NCI-H1694 treated with DMSO at 0.1 percent for 48 hours (cell line): ENCODE measurements around the gene EFCAB7.
A peak's percentile ranks its signal among the peaks of the same experiment; 100 is the strongest.
"Not testable (repeated sequence)": the region's sequence is repeated elsewhere in the genome, so short reads cannot be mapped to it uniquely, and the experiment has no call there.

ENCODE experiments used
- DNase-seq: peaks from one replicate; lab custom pipeline; 2025; lab: John Stamatoyannopoulos, UW

Gene EFCAB7

DNA sequence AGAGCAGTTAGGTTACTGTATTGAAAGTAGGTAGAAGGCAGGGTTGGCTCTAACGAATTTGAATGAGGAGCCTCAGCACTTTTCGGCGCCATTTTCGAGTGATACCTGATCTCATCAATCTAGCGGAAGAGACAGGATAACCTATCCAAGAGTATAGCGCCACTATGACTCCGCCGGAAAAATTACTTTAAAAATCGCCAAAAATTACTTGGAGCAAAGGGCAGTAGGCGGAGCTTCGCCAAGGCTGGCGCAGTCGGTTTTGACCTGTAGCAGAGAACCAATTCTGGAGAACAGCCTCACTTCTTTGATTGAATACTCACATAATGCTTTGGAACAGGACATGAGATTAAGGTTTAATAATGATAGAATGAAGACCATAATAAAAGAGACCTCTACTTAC, 25.6 kb downstream of the EFCAB7 start:
- DNase-seq: no peak

DNA sequence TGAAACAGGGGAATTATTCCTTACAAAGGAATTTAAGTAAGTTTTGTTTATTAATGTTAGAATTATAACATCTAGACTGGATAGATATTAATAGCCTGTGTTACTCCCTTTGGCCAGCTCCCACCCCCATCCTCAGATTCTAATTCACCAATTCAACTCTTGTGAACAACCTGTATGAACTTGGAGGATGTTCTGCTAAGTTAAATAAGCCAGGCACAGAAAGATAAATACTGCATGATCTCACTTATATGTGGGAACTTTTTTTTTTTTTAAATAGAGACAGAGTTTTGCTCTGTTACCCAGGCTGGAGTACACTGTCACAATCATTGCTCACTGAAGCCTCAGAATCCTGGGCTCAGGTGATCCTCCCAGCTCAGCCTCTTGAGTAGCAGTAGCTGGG, 32.2 kb downstream of the EFCAB7 start:
- DNase-seq: no peak

DNA sequence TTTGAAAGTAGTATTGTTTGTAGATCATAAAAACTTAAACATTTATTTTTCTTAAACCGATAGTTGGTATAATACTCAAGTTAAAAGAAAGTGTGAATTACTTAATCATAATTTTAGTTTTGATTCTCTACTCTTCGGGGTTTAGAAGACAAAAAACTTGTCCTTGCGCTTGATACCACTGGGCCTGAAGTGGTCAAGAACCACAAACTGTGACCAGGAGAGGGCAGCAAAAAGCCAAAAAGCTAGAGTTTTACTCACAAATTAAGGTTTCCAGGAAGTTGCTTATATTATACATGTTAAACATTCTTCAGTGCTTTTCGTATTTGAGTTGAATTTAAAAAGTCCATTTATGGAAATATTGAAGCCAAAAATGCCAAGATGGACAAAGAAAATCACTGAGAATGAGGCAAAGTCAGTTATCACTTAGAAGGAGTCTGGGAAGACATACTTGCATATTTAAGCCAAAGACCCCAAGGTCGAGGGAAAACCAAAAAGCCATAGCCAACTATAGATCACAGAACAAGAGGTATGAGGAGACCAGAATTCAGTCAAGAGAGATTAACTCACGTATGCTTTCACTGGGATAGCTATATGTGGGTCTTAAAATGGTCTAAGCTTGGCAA, 34.2 kb downstream of the EFCAB7 start:
- peak; percentile 14 for DNase-seq

DNA sequence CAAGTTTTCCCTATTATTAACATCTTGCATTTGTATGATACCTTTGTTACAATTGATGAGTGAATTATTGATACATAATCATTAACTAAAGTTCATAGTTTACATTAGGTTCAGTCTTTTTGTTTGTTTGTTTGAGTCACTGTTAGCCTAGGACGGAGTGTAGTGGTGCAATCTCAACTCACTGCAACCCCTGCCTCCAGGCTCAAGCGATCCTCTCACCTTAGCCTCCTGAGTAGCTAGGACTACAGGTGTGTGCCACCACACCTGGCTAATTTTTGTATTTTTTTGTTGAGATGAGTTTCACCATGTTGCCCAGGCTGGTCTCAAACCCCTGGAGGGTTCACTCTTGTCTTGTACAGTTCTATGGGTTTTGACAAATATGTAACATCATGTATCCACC, 36.0 kb downstream of the EFCAB7 start:
- no peak for DNase-seq

DNA sequence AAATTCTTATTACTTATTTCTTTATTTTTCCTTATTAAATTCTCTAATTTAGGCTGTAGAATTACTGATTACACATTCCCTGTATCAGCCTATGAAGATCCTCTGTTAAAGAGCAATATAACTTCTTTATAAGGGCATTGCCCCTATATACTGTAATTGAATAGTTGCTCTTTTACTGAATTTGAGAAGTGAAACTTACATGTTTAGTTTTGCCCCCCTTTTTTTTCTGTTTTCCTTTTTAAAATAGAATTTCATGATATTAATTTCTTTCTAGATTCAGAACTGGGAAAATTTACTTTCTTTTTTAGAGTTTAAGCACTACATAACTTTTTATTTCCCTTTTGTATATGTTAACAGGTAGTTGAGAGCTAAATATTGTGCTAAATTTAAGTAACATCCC, 40.4 kb downstream of the EFCAB7 start:
- DNase-seq: no peak

DNA sequence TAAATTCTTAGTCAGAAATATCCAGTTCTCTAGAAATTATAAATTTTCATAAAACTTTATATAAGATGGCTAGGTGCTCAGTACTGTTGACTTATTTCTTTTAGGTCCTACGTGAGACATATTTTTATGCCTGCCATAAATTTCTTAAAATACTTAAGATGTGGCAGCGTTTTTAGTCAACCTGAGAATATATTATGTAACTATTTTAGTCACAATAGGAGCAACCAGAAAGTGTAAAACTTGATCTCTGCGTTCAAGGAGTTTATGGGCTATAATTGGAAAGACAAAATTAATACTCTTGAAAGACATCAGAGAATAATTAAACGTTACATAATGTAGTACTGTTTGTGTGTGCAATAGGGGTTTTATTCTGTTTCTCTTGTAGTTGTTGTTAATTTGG, 45.7 kb downstream of the EFCAB7 start:
- DNase-seq: no peak

DNA sequence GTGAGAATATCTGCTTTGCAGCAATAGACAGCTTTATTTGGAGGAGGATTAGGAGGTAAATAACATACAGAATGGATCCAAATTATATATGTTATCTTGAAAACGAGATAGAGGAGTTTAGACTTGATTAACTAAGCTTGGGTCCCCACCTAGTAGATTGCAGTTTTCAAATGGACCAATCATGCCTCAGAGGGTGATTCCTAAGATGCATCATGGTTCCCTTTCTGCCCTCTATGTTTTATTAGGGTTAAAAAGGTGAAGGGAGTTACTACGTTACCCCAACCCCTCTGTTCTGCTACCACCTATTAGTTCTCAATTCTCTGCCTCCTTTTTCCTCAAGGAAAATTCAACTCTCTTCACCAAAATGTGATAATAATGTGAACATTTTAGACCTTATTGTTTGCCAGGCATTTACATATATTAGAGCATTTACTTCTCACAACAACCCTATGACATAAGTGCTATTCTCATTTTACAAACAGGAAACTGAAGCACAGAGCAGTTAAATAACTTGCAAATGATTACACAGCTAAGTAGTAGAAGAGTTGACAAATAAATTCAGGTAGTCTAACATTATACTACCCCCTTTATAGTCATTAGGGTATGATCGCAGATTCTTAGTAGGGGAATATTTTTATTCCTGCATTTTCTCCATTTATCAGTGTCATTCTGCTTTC, 46.5 kb downstream of the EFCAB7 start:
- no peak for DNase-seq

DNA sequence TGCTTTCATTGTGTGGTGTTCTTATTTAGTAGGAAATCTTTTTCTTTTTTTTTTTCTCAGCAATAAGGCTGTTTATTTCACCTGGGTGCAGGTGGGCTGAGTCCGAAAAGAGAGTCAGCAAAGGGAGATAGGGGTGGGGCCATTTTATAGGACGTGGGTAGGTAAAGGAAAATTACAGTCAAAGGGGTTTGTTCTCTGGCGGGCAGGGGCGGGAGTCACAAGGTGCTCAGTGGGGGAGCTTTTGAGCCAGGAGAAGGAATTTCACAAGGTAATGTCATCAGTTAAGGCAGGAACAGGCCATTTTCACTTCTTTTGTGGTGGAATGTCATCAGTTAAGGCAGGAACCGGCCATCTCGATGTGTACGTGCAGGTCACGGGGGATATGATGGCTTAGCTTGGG, 49.4 kb downstream of the EFCAB7 start:
- DNase-seq: not testable (repeated sequence)

DNA sequence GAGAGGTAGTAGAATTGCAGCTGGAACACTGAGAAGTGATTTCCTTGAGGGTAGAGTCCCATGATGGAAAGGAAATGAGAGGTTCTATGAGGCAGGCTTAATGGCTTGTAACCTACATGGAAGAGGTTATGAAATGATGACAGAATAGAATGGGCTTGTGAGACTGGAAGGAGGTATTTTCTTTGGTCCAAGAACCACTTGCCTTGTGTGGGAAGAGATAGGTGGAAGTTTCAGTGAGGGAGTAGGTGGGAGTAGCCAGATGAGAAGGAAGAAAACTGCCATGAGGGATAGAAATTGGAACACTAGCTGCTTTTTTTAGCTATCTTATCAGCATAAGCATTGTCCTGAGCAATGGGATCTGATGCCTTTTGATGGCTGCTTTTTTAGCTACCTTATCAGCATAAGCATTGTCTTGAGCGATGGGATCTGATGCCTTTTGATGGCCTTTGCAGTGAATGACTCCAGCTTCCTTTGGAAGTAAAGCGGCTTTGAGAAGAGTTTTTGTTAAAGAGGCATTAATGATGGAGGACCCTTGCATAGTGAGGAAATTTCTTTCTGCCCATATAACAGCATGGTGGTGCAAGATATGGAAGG, 51.0 kb downstream of the EFCAB7 start:
- not testable (repeated sequence) for DNase-seq

DNA sequence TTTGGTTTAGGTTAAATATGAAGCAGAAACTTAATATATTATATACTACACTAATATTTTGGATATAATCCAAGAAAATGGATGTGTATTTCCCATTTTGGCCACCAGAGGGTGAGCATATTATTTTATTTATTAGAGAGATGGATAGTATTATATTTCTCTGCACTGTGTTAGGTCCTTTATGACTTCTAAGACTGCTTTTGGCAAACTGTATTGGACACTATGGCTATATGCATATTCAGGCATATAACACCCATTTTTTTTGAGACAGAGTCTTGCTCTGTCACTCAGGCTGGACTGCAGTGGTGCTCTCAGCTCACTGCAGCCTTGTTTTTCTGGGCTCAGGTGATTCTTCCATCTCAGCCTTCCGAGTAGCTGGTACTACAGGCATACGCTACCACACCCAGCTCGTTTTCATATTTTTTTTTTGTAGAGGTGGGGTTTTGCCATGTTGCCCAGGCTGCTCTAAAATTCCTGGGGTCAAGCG, 52.1 kb downstream of the EFCAB7 start:
- DNase-seq: peak; percentile 64

DNA sequence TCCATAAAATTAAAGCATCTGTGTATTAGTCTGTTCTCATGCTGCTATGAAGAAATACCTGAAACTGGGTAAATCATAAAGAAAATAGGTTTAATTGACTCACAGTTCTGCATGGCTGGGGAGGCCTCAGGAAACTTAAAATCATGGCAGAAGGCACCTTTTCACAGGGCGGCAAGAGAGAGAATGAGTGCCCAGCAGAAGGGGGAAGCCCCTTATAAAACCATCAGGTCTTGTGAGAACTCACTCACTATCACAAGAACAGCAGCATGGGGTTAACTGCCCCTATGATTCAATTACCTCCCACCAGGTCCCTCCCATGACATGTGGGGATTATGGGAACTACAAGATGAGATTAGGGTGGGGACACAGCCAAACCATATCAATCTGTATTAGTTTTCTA, 63.0 kb downstream of the EFCAB7 start:
- DNase-seq: not testable (repeated sequence)

DNA sequence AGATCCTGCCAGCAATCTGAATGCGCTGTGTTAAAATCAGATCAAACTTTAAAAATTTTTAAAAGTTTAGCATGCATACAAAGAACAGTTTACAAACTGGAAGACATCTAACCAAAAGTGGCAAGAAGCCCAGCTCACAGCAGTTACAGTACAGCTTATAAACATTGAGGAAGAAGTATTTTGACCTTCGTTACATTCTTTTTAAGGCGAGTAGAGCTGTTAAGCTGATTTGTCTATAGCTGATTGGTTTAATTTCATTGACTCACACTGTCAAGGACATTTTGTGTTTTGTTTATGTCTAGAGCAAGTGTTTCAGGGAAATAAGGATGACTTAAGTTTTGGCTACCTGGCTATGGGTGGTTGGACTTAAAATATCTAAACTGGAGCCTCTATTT, 66.8 kb downstream of the EFCAB7 start:
- no peak for DNase-seq

DNA sequence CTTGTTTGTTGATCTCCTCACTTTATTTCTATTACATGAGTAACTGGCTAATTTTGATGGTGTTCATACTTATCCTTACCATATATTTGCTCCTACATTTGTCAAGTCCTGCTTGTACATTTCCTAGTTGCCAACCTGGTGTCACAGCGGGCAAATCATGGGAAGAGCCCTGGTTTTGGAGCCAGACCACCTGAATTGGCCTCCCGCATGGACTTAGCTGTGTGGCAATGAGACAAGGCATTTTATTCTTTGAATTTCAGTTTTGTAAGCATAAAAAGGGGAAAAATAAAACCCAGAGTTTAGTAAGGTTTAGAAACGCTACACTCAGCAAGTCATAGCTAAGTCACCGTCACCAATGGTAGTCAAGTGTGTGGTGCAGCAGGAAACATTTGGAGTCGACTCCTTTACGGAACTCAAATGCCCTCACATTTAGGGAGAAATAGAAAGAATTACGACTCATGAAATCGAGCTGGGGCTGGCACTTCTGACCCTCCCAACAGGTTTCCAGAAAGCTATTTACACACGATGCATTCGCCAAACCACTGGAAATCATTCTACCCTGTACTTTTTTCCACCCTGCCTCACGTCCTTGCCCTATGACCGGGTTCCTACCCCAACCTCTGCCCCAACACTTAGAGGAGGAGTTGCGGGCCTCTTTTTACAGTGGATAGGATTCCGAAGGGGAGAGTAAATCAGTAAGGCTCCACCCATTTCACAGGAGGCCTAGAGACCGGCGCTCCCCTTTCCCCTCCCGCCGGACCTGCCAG, 69.4 kb downstream of the EFCAB7 start:
- peak; percentile 35 for DNase-seq

DNA sequence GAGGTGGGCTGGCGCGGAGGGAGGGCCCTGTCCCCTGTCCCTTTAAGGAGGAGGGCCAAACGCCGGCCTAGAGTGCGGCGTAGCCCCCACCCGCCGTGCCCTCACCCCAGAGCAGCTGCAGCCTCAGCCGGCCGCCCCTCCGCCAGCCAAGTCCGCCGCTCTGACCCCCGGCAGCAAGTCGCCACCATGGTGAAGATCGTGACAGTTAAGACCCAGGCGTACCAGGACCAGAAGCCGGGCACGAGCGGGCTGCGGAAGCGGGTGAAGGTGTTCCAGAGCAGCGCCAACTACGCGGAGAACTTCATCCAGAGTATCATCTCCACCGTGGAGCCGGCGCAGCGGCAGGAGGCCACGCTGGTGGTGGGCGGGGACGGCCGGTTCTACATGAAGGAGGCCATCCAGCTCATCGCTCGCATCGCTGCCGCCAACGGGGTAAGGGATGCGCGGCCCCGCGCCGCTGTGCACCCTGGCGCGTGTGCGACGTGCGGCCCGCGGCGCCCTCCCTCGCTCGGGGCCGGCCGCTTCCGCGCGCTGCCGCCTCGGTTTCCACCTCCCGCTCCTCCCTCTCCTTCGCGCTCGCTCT, 70.1 kb downstream of the EFCAB7 start, which contains the start of gene PGM1:
PGM1 (plus strand) TSS at position 109 of the 583 bp plus-strand sequence; CDS start at position 187, 78 bp downstream.
- DNase-seq: peak; percentile 45

DNA sequence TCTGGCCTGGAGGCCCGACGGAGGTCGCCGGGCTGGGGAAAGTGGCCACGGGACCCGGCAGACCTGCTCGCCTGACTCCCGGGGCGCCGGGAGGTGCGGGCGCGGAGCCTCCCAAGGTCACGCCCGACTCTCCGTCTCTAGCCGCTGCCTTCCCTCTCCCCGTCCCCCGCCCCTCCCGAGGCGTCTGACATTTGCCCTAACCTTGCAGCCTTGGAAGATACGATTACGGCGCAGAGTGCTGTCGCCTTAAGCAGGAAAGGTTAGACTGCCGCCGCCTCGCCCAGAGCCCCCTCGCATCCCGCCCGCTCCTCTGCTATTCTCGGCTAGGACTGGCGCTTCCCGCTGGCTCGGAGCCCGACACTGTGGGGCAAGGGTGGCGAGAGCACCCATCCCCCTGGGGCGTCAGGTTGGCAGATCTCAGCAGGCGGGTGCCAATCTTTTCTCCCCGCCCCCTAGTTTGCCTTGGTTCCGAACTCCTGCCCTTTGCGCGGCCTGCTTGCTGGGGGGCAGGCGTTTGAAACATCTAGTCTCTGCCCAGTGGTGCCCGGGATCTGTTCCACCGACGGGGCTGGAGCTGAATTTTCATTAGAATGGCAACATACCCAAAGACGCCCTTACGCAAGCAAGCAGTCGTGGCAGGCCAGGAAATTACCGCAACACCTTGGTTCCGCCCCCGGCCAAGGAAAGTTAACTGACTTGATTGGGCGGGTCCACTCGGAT, 70.7 kb downstream of the EFCAB7 start:
- peak; percentile 45 for DNase-seq

DNA sequence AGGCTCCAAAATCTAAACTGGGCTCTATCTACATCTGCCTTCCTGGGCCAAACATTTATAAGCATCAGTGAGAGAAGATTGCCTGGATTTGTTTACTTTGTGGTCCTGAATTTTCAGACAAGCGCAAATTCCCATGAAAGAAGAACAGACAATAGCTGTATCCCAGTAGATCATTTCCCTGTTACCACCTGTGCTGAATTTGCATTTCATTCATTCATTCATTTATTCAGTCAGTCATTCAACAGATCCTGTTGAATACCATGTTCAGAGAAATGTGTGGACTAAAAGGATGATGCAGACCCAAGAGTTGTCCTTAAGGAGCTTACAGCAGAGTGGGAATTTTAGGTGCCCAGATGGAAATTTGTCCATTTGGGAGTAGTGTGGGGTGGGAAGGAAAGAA, 72.1 kb downstream of the EFCAB7 start:
- no peak for DNase-seq

DNA sequence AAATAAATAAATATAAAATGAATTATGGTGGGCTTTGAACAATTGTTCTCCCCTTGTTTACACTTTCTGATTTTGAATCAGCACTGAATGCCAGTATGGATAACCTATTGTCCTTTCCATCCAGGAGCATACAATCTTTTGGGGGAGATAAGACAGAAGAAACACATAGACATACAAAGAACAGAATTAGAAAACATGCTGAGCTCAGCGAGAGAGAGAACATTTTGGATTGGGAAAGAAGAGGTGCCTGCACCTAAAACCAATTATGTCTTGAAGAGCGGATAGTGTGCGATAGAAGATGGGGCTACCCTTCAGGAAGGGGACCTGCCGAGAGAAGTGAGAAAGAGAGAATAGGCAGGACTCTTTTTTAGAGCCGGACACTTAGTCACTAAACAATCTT, 76.5 kb downstream of the EFCAB7 start:
- no peak for DNase-seq

DNA sequence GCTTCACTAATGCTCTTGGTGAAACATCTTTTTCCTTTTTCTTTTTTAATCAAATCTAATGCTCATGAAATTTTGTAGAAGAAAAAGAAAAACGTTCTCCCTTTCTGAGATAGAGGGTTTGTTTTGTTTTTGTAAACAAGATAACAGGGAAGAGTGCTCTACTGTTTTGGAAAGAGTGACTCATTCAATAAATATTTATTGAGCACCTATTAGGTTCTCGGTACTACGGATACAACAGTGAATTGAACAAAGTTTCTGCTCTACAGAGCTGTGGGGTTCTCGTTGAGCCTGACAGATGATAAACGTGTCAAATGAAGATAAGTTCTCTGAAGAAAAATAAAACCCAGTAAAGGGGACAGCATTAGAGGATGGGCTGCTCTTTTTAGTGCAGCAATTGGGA, 76.9 kb downstream of the EFCAB7 start:
- no peak for DNase-seq

DNA sequence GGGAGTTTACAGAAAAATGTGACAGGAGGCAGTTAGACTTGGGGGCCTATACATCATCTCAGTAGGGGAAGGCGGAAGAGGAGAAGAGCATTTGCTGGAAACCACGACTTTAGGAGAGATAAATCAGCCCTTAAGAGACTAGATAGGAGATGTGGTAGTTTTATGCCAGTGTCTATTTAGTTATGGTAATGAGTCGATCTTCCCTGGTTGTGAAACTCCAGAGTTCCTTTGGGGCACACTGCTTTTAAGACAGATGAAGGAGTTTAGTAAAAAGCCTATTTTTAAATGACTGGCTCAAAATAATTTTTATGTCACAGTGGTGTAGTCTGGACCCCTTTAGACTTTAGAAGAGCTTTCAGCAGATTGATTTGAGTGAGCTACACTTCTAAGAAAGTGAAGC, 77.7 kb downstream of the EFCAB7 start:
- no peak for DNase-seq

DNA sequence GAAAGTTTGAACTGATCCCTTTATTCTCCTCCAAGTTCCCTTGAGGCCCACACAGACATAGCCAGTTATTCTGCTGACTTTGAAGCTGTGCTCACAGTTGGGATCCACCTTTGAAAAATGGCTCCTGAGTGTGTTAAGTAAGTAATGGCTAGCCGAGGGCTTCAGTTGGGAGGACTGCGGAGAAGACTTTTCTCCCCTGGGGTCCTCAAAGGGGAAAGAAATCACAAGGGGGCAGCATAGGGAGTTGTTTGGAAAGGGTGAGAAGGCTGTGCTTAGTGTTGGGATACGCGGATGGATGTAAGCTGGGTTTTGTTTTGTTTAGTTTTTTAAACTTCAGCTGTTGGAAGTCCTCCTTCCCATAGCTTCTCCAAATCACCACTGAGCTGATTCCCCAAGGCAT, 78.1 kb downstream of the EFCAB7 start:
- DNase-seq: no peak

DNA sequence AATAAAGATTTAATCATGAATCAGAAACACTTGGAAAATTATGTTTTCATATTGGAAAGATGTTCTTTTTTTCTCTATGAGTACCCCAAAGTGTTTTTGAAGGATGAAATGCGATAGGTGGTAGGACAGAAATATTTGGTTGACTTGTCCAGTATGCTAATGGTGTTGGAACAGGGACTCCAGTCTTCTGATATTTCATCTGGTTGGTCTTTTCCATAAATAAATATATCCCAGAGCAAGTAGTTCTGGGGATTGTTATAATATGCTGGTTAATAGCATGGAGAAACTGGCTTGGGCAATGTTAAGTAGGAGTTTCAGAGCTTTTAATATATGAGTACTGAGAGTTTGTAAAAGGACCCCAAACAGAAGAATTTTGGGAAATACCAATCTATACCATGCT, 78.6 kb downstream of the EFCAB7 start:
- DNase-seq: no peak

DNA sequence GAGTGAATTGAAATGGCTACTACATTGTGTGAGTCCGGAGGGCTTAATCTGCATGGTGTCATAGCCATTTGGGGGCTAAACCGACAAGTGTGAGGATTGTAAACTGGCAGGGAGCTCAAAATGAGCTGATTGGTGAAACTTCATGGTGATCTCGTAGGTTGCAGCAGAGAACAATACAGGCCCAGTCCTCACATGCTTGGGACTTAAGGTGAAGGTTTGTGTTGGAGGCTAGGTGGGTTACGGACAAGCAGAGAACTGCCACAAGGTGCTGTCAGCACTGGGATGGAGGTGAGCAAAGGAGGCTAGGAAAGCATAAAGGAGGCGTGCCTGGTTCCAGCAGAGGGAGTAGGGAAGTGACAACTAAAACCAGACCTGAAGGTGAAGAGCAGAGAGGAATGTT, 79.3 kb downstream of the EFCAB7 start:
- no peak for DNase-seq
